OCI-LY7 (cell line): Measurements from ENCODE around the gene TP53RK.

Experiments
- CTCF ChIP-seq: fragments of 200-600 bp; sonication (generic); conservative IDR thresholded peaks from 2 replicates; pipeline ENCODE4 v1.5.1; 2014; ENCODE audit warnings: mild to moderate bottlenecking, antibody characterized with exemption, low read length, moderate library complexity, mixed read lengths
- EZH2phosphoT487 ChIP-seq: fragments of 200-600 bp; sonication (generic); IDR thresholded peaks from 2 replicates; pipeline ENCODE4 v1.6.1; 2018; ENCODE audit warnings: low read depth, borderline replicate concordance, mild to moderate bottlenecking, mixed run types, antibody characterized with exemption, low read length, moderate library complexity, mixed read lengths

DNA sequence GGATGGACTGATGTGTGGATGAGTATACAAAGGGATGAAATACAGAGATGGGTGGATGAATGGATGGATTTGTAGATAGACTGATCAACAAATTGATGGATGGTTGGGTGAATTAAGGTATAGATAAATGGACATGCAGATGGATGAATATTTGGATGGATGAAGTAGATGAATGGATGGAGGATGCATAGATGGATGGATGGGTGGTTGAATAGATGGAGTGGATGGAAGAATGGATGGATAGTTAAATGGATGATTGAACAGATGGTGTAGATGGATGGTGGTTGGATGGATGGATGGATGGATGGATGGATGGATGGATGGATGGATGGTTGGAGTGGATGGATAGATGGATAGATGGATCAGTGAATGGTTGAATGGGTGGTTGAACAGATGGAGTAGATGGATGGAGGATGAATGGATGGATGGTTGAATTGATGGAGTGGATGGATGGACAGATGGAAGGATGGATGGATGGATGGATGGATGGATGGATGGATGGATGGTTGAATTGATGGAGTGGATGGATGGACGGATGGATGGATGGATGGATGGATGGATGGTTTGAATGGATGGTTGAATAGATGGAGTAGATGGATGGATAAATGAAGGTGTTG is 35.2 kb upstream of the TP53RK start:
- TF ChIP-seq CTCF: no peak
- TF ChIP-seq EZH2phosphoT487: no peak
